Non-pigmented ciliary epithelial cell (primary cell): ENCODE data around the gene DDX31.

ENCODE experiments used
- DNase-seq: peaks from one replicate; pipeline ENCODE4 v3.0.0-alpha.2; 2010; ENCODE audit warnings: low read depth

DDX31 gene

GRCh38 chr9:132546148-132547051, 123.4 kb downstream of the DDX31 start:
- DNase-seq: no peak

- no peak for DNase-seq
Observed at GRCh38 chr9:132545578-132545977, 124.2 kb downstream of the DDX31 start.

GRCh38 chr9:132543960-132544359, 125.8 kb downstream of the DDX31 start:
- DNase-seq: no peak

- no peak for DNase-seq
Observed at GRCh38 chr9:132543251-132543650, 126.5 kb downstream of the DDX31 start.
